H9 (cell line): Measurements from ENCODE around the gene RUSF1. TPM values are rescaled to one million over a fixed set of nuclear protein-coding genes. Genes with fewer than 3 reads are reported as not detected.

Experiments used
- DNase-seq: peaks from one replicate; pipeline ENCODE4 v3.0.0-alpha.2; 2017
- H2AFZ ChIP-seq: one replicate; pipeline ENCODE4 v1.6.1; 2013; ENCODE audit warnings: mild to moderate bottlenecking, low read length, control low read depth, moderate library complexity
- H2AK5ac ChIP-seq: 2 replicates; pipeline ENCODE4 v1.6.1; 2013; ENCODE audit warnings: low read length, control low read depth, mixed read lengths; ENCODE audit not compliant: insufficient read length
- H2BK120ac ChIP-seq: one replicate; pipeline ENCODE4 v1.6.1; 2013; ENCODE audit warnings: low read depth, mild to moderate bottlenecking, low read length, control low read depth, inconsistent platforms; ENCODE audit not compliant: poor library complexity, severe bottlenecking
- H2BK12ac ChIP-seq: 2 replicates; pipeline ENCODE4 v1.6.1; 2013; ENCODE audit warnings: low read length, control low read depth, mixed read lengths, low read depth; ENCODE audit not compliant: insufficient read length
- H2BK15ac ChIP-seq: 2 replicates; pipeline ENCODE4 v1.6.1; 2013; ENCODE audit warnings: low read depth, low read length, control low read depth
- H2BK20ac ChIP-seq: one replicate; pipeline ENCODE4 v1.6.1; 2013; ENCODE audit warnings: low read depth, mild to moderate bottlenecking, low read length, control low read depth, inconsistent platforms; ENCODE audit not compliant: poor library complexity, severe bottlenecking
- H2BK5ac ChIP-seq: 2 replicates; pipeline ENCODE4 v1.6.1; 2013; ENCODE audit warnings: low read length, control low read depth, mixed read lengths; ENCODE audit not compliant: insufficient read length
- H3K14ac ChIP-seq: 2 replicates; pipeline ENCODE4 v1.6.1; 2013; ENCODE audit warnings: low read length, control low read depth; ENCODE audit not compliant: insufficient read depth
- H3K18ac ChIP-seq: 2 replicates; pipeline ENCODE4 v1.6.1; 2013; ENCODE audit warnings: low read depth, mild to moderate bottlenecking, mixed read lengths, low read length, control low read depth; ENCODE audit not compliant: insufficient read length
- H3K23ac ChIP-seq: 2 replicates; pipeline ENCODE4 v1.6.1; 2013; ENCODE audit warnings: low read length, control low read depth, mixed read lengths, low read depth; ENCODE audit not compliant: insufficient read length
- H3K23me2 ChIP-seq: 2 replicates; pipeline ENCODE4 v1.6.1; 2013; ENCODE audit warnings: low read depth, mild to moderate bottlenecking, mixed read lengths, low read length, control low read depth; ENCODE audit not compliant: insufficient read length, poor library complexity, severe bottlenecking
- H3K27ac ChIP-seq: 2 replicates; pipeline ENCODE4 v1.5.1; 2013; ENCODE audit warnings: low read length, control low read depth, mixed read lengths, low read depth; ENCODE audit not compliant: insufficient read length
- H3K27me3 ChIP-seq: 2 replicates; pipeline ENCODE4 v1.6.1; 2013; ENCODE audit warnings: low read length, control low read depth, inconsistent platforms; ENCODE audit not compliant: insufficient read depth
- H3K4ac ChIP-seq: 2 replicates; pipeline ENCODE4 v1.6.1; 2013; ENCODE audit warnings: low read depth, mild to moderate bottlenecking, control low read depth, inconsistent platforms, low read length, moderate library complexity
- H3K4me1 ChIP-seq: 2 replicates; pipeline ENCODE4 v1.6.1; 2013; ENCODE audit warnings: low read length, control low read depth, inconsistent platforms; ENCODE audit not compliant: insufficient read depth
- H3K4me2 ChIP-seq: 2 replicates; pipeline ENCODE4 v1.6.1; 2013; ENCODE audit warnings: low read length, control low read depth, mixed read lengths; ENCODE audit not compliant: insufficient read length, insufficient read depth
- H3K56ac ChIP-seq: 2 replicates; pipeline ENCODE4 v1.6.1; 2013; ENCODE audit warnings: low read depth, mild to moderate bottlenecking, mixed read lengths, low read length, control low read depth; ENCODE audit not compliant: insufficient read length
- H3K79me1 ChIP-seq: 2 replicates; pipeline ENCODE4 v1.6.1; 2013; ENCODE audit warnings: low read depth, mild to moderate bottlenecking, moderate library complexity, low read length, control low read depth, inconsistent platforms; ENCODE audit not compliant: insufficient read depth, poor library complexity, severe bottlenecking
- H3K79me2 ChIP-seq: 2 replicates; pipeline ENCODE4 v1.6.1; 2013; ENCODE audit warnings: low read length, control low read depth, inconsistent platforms; ENCODE audit not compliant: insufficient read depth
- H3K9ac ChIP-seq: 2 replicates; pipeline ENCODE4 v1.6.1; 2013; ENCODE audit warnings: low read length, control low read depth, mixed read lengths; ENCODE audit not compliant: insufficient read length; ENCODE audit errors: extremely low read depth
- H3K9me3 ChIP-seq: one replicate; pipeline ENCODE4 v1.6.1; 2013; ENCODE audit warnings: low read depth, low read length, inconsistent platforms; ENCODE audit not compliant: control insufficient read depth
- H3T11ph ChIP-seq: one replicate; pipeline ENCODE4 v1.6.1; 2013; ENCODE audit warnings: mild to moderate bottlenecking, low read length, control low read depth, inconsistent platforms
- H4K20me1 ChIP-seq: one replicate; pipeline ENCODE4 v1.6.1; 2013; ENCODE audit not compliant: control insufficient read depth, insufficient read length, insufficient read depth
- H4K5ac ChIP-seq: 2 replicates; pipeline ENCODE4 v1.6.1; 2013; ENCODE audit warnings: low read depth, mild to moderate bottlenecking, mixed read lengths, low read length, control low read depth; ENCODE audit not compliant: insufficient read length
- H4K8ac ChIP-seq: replicated peaks from 2 replicates; pipeline ENCODE4 v1.6.1; 2013; ENCODE audit warnings: low read length, control low read depth, mixed read lengths, low read depth; ENCODE audit not compliant: insufficient read length
- H4K91ac ChIP-seq: 2 replicates; pipeline ENCODE4 v1.6.1; 2013; ENCODE audit warnings: low read depth, mild to moderate bottlenecking, moderate library complexity, mixed read lengths, low read length, control low read depth; ENCODE audit not compliant: insufficient read length
- H3K27ac Mint-ChIP-seq, 3 experiments: 2 replicates in 2 of 3; 3 replicates in 1 of 3; pipeline ENCODE4 v1.8.0; 2020 to 2021; ENCODE audit warnings: mixed read lengths in 3 of 3, mild to moderate bottlenecking in 1 of 3, moderate library complexity in 1 of 3
- H3K27me3 Mint-ChIP-seq: 2 replicates; pipeline ENCODE4 v1.8.0; 2021; ENCODE audit warnings: low read depth, mild to moderate bottlenecking, moderate library complexity, mixed read lengths
- H3K36me3 Mint-ChIP-seq, 3 experiments: 2 replicates in 2 of 3; 3 replicates in 1 of 3; pipeline ENCODE4 v1.8.0; 2020 to 2021; ENCODE audit warnings: low read depth in 3 of 3, mixed read lengths in 3 of 3; ENCODE audit not compliant: insufficient read depth in 1 of 3
- H3K4me1 Mint-ChIP-seq, 2 experiments: 2 replicates each; pipeline ENCODE4 v1.8.0; 2020; ENCODE audit warnings: mixed read lengths in 2 of 2
- H3K4me3 Mint-ChIP-seq, 2 experiments: 2 replicates in 1 of 2; 3 replicates in 1 of 2; pipeline ENCODE4 v1.8.0; 2020 to 2021; ENCODE audit warnings: mild to moderate bottlenecking in 2 of 2, mixed read lengths in 2 of 2, moderate library complexity in 1 of 2
- H3K9me3 Mint-ChIP-seq, 2 experiments: 2 replicates in 1 of 2; 3 replicates in 1 of 2; pipeline ENCODE4 v1.8.0; 2020; ENCODE audit warnings: mild to moderate bottlenecking in 2 of 2, mixed read lengths in 2 of 2, moderate library complexity in 1 of 2
- CTCF ChIP-seq: fragments of 200-600 bp; sonication (generic); conservative IDR thresholded peaks from 3 replicates; pipeline ENCODE4 v1.8.0; 2021; ENCODE audit warnings: antibody characterized with exemption, mild to moderate bottlenecking
- WGBS: extraction: QIAGEN DNeasy Blood & Tissue Kit; methylation state at CpG from one replicate; pipeline ENCODE4 v1.1.7; 2013; ENCODE audit warnings: missing lambda C conversion rate, low lambda C conversion rate, mixed read lengths; ENCODE audit not compliant: insufficient read length; ENCODE audit errors: extremely low coverage; 5-methylcytosine and 5-hydroxymethylcytosine counted together
- total RNA-seq: library from RNA; stranded (reverse); gene quantifications from 2 replicates; pipeline ENCODE4 v1.2.1, GENCODE V29; 2021

The RUSF1 gene
- total RNA-seq, 1 experiment from 2014 or later = 33.4 TPM

- Histone ChIP-seq H4K91ac (no peak overlapping the region), H2BK120ac (no peak overlapping the region), H3K9ac (no peak overlapping the region), H3K14ac (no peak overlapping the region), H3K18ac (no peak overlapping the region), H3K4me2 (no peak overlapping the region), H4K5ac (no peak overlapping the region), H3K27me3 (peaks cover 13% of the 10 kb centered on the region; the same call in 1 of the 2 replicates), H2BK15ac (no peak overlapping the region), H4K20me1 (no peaks in the 10 kb centered on the region), H4K8ac (no peak overlapping the region), H3K79me1 (no peaks in the 10 kb centered on the region), H3K23me2 (peaks cover 11% of the 10 kb centered on the region), H3K4me1 (no peaks in the 10 kb centered on the region), H3K9me3 (no peaks in the 10 kb centered on the region), H2AFZ (no peak overlapping the region), H2BK20ac (no peak overlapping the region), H2BK5ac (no peak overlapping the region), H3K4ac (no peak overlapping the region), H3K56ac (no peak overlapping the region), H3K27ac (no peak overlapping the region), H2AK5ac (no peak overlapping the region), H3K79me2 (no peaks in the 10 kb centered on the region), H3K23ac (no peak overlapping the region), H3T11ph (no peak overlapping the region), H2BK12ac (no peak overlapping the region)
- Mint-ChIP-seq H3K4me3 (no peak overlapping the region; a peak in 1 of 5 replicates), H3K27me3 (peaks cover 81% of the 10 kb centered on the region), H3K9me3 (peaks cover 0 to 2% of the 10 kb centered on the region in 2 experiments; a peak in 2 of 5 replicates), H3K4me1 (peaks cover 8 to 13% of the 10 kb centered on the region in 2 experiments), H3K36me3 (peaks cover under 1 to 10% (median 5%) of the 10 kb centered on the region in 3 experiments; a peak in 6 of 7 replicates), H3K27ac (no peak overlapping the region)
- no peak for TF ChIP-seq CTCF
- no peak for DNase-seq
- no CpG with 5 or more reads among the region's 17 CpGs for WGBS
Observed at GRCh38 chr16:31485571-31485970, 22.6 kb downstream of the RUSF1 start.
